HCT116 (cell line): ENCODE data around the gene DCUN1D1. TPM values are rescaled to one million over a fixed set of nuclear protein-coding genes. Genes with fewer than 3 reads are reported as not detected.

Experiments used
- ATAC-seq: fragments of 200-7000 bp; cut with Tn5 transposase; 2 replicates; pipeline ENCODE4 v1.9.1; 2020; ENCODE audit warnings: mild to moderate bottlenecking, moderate library complexity
- BruUV-seq: library from RNA; stranded (reverse); fragments of 400-500 nt; replicated peaks from 2 replicates; lab custom pipeline; 2021; lab: Mats Ljungman, UMichigan
- CTCF ChIA-PET: fragments of 300-600 bp; sonication (Branson Sonifier 250); formaldehyde crosslinking; loops from one replicate; lab custom pipeline; 2021; ENCODE audit warnings: antibody characterized with exemption; lab: Charles Lee
- POLR2A ChIA-PET: fragments of 300-600, 350-600 bp; sonication (Branson Sonifier 250); formaldehyde crosslinking; loops from one replicate; lab custom pipeline; 2021; ENCODE audit warnings: antibody characterized with exemption; lab: Charles Lee
- RAD21 ChIA-PET, 2 experiments: fragments of 300-600 bp; sonication (Branson Sonifier 250); formaldehyde crosslinking; loops; one replicate each; lab custom pipeline; 2023; ENCODE audit warnings: low total read pairs in 2 of 2; ENCODE audit not compliant: uncharacterized antibody in 2 of 2, unreplicated experiment in 2 of 2, low non-redundant PET in 1 of 2; lab: Charles Lee
- DNase-seq: peaks from one replicate; pipeline ENCODE4 v3.0.0-alpha.2; 2010; ENCODE audit warnings: low read depth, low spot score
- H2AFZ ChIP-seq: fragments of 200-600 bp; shearing (Covaris generic), sonication (generic); 2 replicates; pipeline ENCODE4 v1.6.1; 2017; ENCODE audit warnings: low read depth, mixed run types, mixed read lengths, antibody characterized with exemption, low read length; ENCODE audit not compliant: poor library complexity, severe bottlenecking
- H3K27ac ChIP-seq: 2 replicates; pipeline ENCODE4 v1.5.1; 2012; ENCODE audit warnings: low read depth, low read length
- H3K27me3 ChIP-seq: fragments of 200-600 bp; sonication (generic); 2 replicates; pipeline ENCODE4 v1.6.1; 2016; ENCODE audit warnings: mixed run types, low read length, mixed read lengths; ENCODE audit not compliant: insufficient read depth
- H3K36me3 ChIP-seq, 2 experiments: fragments of 200-500 bp in 1 of 2; fragments of 200-600 bp in 1 of 2; sonication (Bioruptor generic) in 1 of 2; sonication (generic) in 1 of 2; 2 replicates each; pipeline versions ENCODE4 v1.5.1 to v1.6.1; 2014 to 2016; ENCODE audit warnings: low read length in 2 of 2, inconsistent platforms in 1 of 2, mixed read lengths in 1 of 2, mixed run types in 1 of 2; ENCODE audit not compliant: insufficient read depth in 2 of 2, control insufficient read depth in 1 of 2
- H3K4me1 ChIP-seq, 2 experiments: fragments of 200-600 bp in 1 of 2; sonication (generic) in 1 of 2; 2 replicates each; pipeline versions ENCODE4 v1.5.1 to v1.6.1; 2012 to 2017; ENCODE audit warnings: low read length in 2 of 2, inconsistent platforms in 1 of 2, mild to moderate bottlenecking in 1 of 2, mixed read lengths in 1 of 2, mixed run types in 1 of 2, moderate library complexity in 1 of 2; ENCODE audit not compliant: insufficient read depth in 2 of 2, control insufficient read depth in 1 of 2
- H3K4me2 ChIP-seq: fragments of 200-600 bp; sonication (generic); 2 replicates; pipeline ENCODE4 v1.6.1; 2017; ENCODE audit warnings: mixed run types, low read length, mixed read lengths
- H3K4me3 ChIP-seq, 2 experiments: fragments of 200-600 bp in 1 of 2; sonication (generic) in 1 of 2; replicated peaks in 1 of 2; 2 replicates each; pipeline ENCODE4 v1.5.1; 2011 to 2016; ENCODE audit warnings: low read length in 2 of 2, control low read depth in 1 of 2, low read depth in 1 of 2, mild to moderate bottlenecking in 1 of 2, mixed read lengths in 1 of 2, mixed run types in 1 of 2
- H3K79me2 ChIP-seq: fragments of 200-600 bp; sonication (generic); 2 replicates; pipeline ENCODE4 v1.6.1; 2017; ENCODE audit warnings: mild to moderate bottlenecking, mixed run types, low read length, moderate library complexity, mixed read lengths; ENCODE audit not compliant: insufficient read depth
- H3K9ac ChIP-seq: fragments of 200-600 bp; sonication (generic); 2 replicates; pipeline ENCODE4 v1.6.1; 2016; ENCODE audit warnings: low read length, mixed read lengths
- H3K9me2 ChIP-seq: fragments of 200-600 bp; sonication (generic), shearing (Covaris generic); 2 replicates; pipeline ENCODE4 v1.6.1; 2017; ENCODE audit warnings: mixed run types, mild to moderate bottlenecking, moderate library complexity; ENCODE audit not compliant: insufficient read depth
- H3K9me3 ChIP-seq, 2 experiments: fragments of 200-500 bp in 1 of 2; fragments of 200-600 bp in 1 of 2; sonication (Bioruptor generic) in 1 of 2; sonication (generic) in 1 of 2; 2 replicates each; pipeline ENCODE4 v1.6.1; 2014 to 2017; ENCODE audit warnings: low read length in 2 of 2, mixed read lengths in 2 of 2, inconsistent platforms in 1 of 2, low read depth in 1 of 2, mild to moderate bottlenecking in 1 of 2, mixed run types in 1 of 2, moderate library complexity in 1 of 2; ENCODE audit not compliant: control insufficient read depth in 1 of 2, insufficient read depth in 1 of 2
- H4K20me1 ChIP-seq: fragments of 200-600 bp; sonication (generic), shearing (Covaris generic); 2 replicates; pipeline ENCODE4 v1.6.1; 2017; ENCODE audit warnings: mixed run types, mild to moderate bottlenecking, moderate library complexity; ENCODE audit not compliant: insufficient read depth
- CBX3 ChIP-seq: IDR thresholded peaks from 2 replicates; pipeline ENCODE4 v1.6.1; 2012; ENCODE audit warnings: low read depth
- CTCF ChIP-seq, 3 experiments: fragments of 200-600 bp in 1 of 3; sonication (generic) in 1 of 3; IDR thresholded peaks in 2 of 3; conservative IDR thresholded peaks in 1 of 3; 2 replicates each; pipeline ENCODE4 v1.5.1; 2012 to 2017; ENCODE audit warnings: low read depth in 2 of 3, low read length in 2 of 3, antibody characterized with exemption in 1 of 3, borderline replicate concordance in 1 of 3, control low read depth in 1 of 3, mild to moderate bottlenecking in 1 of 3, mixed read lengths in 1 of 3, mixed run types in 1 of 3, moderate library complexity in 1 of 3; ENCODE audit not compliant: insufficient read depth in 1 of 3
- ELF1 ChIP-seq: IDR thresholded peaks from 2 replicates; pipeline ENCODE4 v1.6.1; 2012; ENCODE audit warnings: low read depth, borderline replicate concordance
- EZH2 ChIP-seq: fragments of 200-600 bp; sonication (generic); IDR thresholded peaks from 2 replicates; pipeline ENCODE4 v1.6.1; 2017; ENCODE audit warnings: antibody characterized with exemption, mixed run types
- EZH2phosphoT487 ChIP-seq: fragments of 200-600 bp; IDR thresholded peaks from 2 replicates; pipeline ENCODE4 v1.6.1; 2018; ENCODE audit warnings: antibody characterized with exemption, borderline replicate concordance
- FOSL1 ChIP-seq: IDR thresholded peaks from 2 replicates; pipeline ENCODE4 v1.6.1; 2012; ENCODE audit warnings: low read depth
- JUND ChIP-seq: IDR thresholded peaks from 2 replicates; pipeline ENCODE4 v1.6.1; 2012
- MAX ChIP-seq: IDR thresholded peaks from 2 replicates; pipeline ENCODE4 v1.6.1; 2012
- POLR2A ChIP-seq: IDR thresholded peaks from 2 replicates; pipeline ENCODE4 v1.7.0; 2011; ENCODE audit warnings: borderline replicate concordance; ENCODE audit not compliant: insufficient read depth, insufficient read length; ENCODE audit errors: extremely low read depth
- POLR2AphosphoS5 ChIP-seq: IDR thresholded peaks from 2 replicates; pipeline ENCODE4 v1.6.1; 2011; ENCODE audit warnings: mild to moderate bottlenecking, low read depth, low read length, moderate library complexity
- RAD21 ChIP-seq: IDR thresholded peaks from 2 replicates; pipeline ENCODE4 v1.6.1; 2012; ENCODE audit warnings: low read depth, mild to moderate bottlenecking
- REST ChIP-seq: IDR thresholded peaks from 2 replicates; pipeline ENCODE4 v1.6.1; 2012; ENCODE audit warnings: low read depth
- SIN3A ChIP-seq: IDR thresholded peaks from 2 replicates; pipeline ENCODE4 v1.6.1; 2012; ENCODE audit warnings: low read depth
- SP1 ChIP-seq: IDR thresholded peaks from 2 replicates; pipeline ENCODE4 v1.6.1; 2012; ENCODE audit warnings: low read depth
- SRF ChIP-seq: IDR thresholded peaks from 2 replicates; pipeline ENCODE4 v1.6.1; 2012; ENCODE audit warnings: low read depth
- TCF7L2 ChIP-seq: IDR thresholded peaks from 2 replicates; pipeline ENCODE4 v1.7.0; 2011; ENCODE audit warnings: borderline replicate concordance, inconsistent platforms; ENCODE audit not compliant: insufficient read depth, insufficient read length; ENCODE audit errors: extremely low read depth
- YY1 ChIP-seq: IDR thresholded peaks from 2 replicates; pipeline ENCODE4 v1.6.1; 2011; ENCODE audit warnings: low read length, low read depth, moderate library complexity, mild to moderate bottlenecking; ENCODE audit not compliant: insufficient replicate concordance; ENCODE audit errors: extremely low read depth
- ZFX ChIP-seq: fragments of 450-650 bp; IDR thresholded peaks from 2 replicates; pipeline ENCODE4 v1.6.1; 2017
- ZNF274 ChIP-seq: fragments of 200-500 bp; sonication (Bioruptor generic); IDR thresholded peaks from 2 replicates; pipeline ENCODE4 v1.6.1; 2014; ENCODE audit warnings: mild to moderate bottlenecking, low read depth, low read length, inconsistent platforms
- intact Hi-C: fragments of 100-400 bp; cut with micrococcal nuclease; formaldehyde crosslinking; loops from 2 replicates; pipeline ENCODE4 v1.10.0; 2022
- total RNA-seq: library from RNA; stranded (reverse); gene quantifications from one replicate; pipeline ENCODE4 v1.2.1, GENCODE V29; 2021; ENCODE audit not compliant: unreplicated experiment
- TF ChIP-seq, protein P1 (sequence below): IDR thresholded peaks from 2 replicates; pipeline ENCODE4 v1.6.1; 2012

DCUN1D1 gene
- total RNA-seq, 1 experiment from 2014 or later: 46.9 TPM

GRCh38 chr3:182979103-182979673 is 1.1 kb downstream of the DCUN1D1 start (continued):
- TF ChIP-seq YY1 (no peak), POLR2AphosphoS5 (no peak), POLR2A (no peak)
- TF ChIP-seq, protein P1, sequence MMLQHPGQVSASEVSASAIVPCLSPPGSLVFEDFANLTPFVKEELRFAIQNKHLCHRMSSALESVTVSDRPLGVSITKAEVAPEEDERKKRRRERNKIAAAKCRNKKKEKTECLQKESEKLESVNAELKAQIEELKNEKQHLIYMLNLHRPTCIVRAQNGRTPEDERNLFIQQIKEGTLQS: no peak
- TF ChIP-seq, all 23 proteins: peak for 0

GRCh38 chr3:182978387-182978786 is 2.0 kb downstream of the DCUN1D1 start:
- BruUV-seq: no TSS peak
- Histone ChIP-seq H3K9me3 (no peaks in the 10 kb centered on the region), H3K36me3 (no peaks in the 10 kb centered on the region), H3K27ac (no peak overlapping the region), H3K27me3 (no peaks in the 10 kb centered on the region), H3K9ac (no peak overlapping the region), H3K9me2 (no peaks in the 10 kb centered on the region), H3K4me2 (peak overlapping the region; percentile 90; the same call in 1 of the 2 replicates), H3K4me1 (peaks cover 2 to 18% of the 10 kb centered on the region in 2 experiments; a peak in 3 of 4 replicates), H3K79me2 (peaks cover 62% of the 10 kb centered on the region), H3K4me3 (no peak overlapping the region), H2AFZ (no peak overlapping the region), H4K20me1 (peaks cover 4% of the 10 kb centered on the region; the same call in 1 of the 2 replicates)
- ChIA-PET CTCF (no interaction called here), RAD21 (no interaction called here), POLR2A (no interaction called here)
- ATAC-seq (no peak), DNase-seq (no peak)
- TF ChIP-seq ZNF274: no peak
- no peak for TF ChIP-seq SRF
- TF ChIP-seq POLR2A: no peak
- TF ChIP-seq EZH2phosphoT487: no peak
- no peak for TF ChIP-seq YY1
- TF ChIP-seq SP1: no peak
- TF ChIP-seq CBX3: no peak
- no peak for TF ChIP-seq TCF7L2
- TF ChIP-seq CTCF (IDR thresholded peaks at IDR 0.05 in 2 of 3, conservative IDR thresholded peaks at IDR 0.05 in 1 of 3; ENCODE audit: borderline replicate concordance in 1 of 3, insufficient read depth in 1 of 3, low read depth in 2 of 3, low read length in 2 of 3): no peak
- TF ChIP-seq RAD21: no peak
- TF ChIP-seq JUND: no peak
- TF ChIP-seq, protein P1: no peak
- no peak for TF ChIP-seq ZFX
- TF ChIP-seq REST: no peak
- TF ChIP-seq MAX: no peak
- no peak for TF ChIP-seq FOSL1
- no peak for TF ChIP-seq ELF1
- TF ChIP-seq EZH2: no peak
- no peak for TF ChIP-seq POLR2AphosphoS5
- no peak for TF ChIP-seq SIN3A
- intact Hi-C loops: no loop called here
